ENCODE measurements around the gene PHF1. TPM values are rescaled to one million over a fixed set of nuclear protein-coding genes. Genes with fewer than 3 reads are reported as not detected.

PHF1 gene
- total RNA-seq, 4 donors from 2014 or later: 75.3 to 109 (median 88.5) TPM

GRCh38 chr6:33446356-33446755 lies 35.5 kb downstream of the PHF1 start:
- no peaks in the 10 kb centered on the region for H3K27me3 ChIP-seq
- no peak overlapping the region for H3K27ac ChIP-seq
- intact Hi-C loops (cut with DNase I): no loop called here
- DNase-seq: no peak
- no peak for TF ChIP-seq POLR2A (IDR thresholded peaks at IDR 0.05)
- no peak for TF ChIP-seq CTCF (IDR thresholded peaks at IDR 0.05)
- no peaks in the 10 kb centered on the region for H3K9me3 ChIP-seq
- peaks cover 4 to 5% of the 10 kb centered on the region in 2 donors for H3K36me3 ChIP-seq
- no peaks in the 10 kb centered on the region for H3K4me1 ChIP-seq
- 91 to 94% methylated on average over 10 of the region's 10 CpGs for WGBS, 2 donors
- no peak overlapping the region for H3K4me3 ChIP-seq (replicated peaks in 1 of 3)

- Histone ChIP-seq H3K27ac (no peak overlapping the region), H3K36me3 (no peaks in the 10 kb centered on the region), H3K9me3 (no peaks in the 10 kb centered on the region), H3K4me1 (peaks cover 0 to 15% of the 10 kb centered on the region in 2 donors), H3K4me3 (replicated peaks in 1 of 3) (no peak overlapping the region), H3K27me3 (no peaks in the 10 kb centered on the region)
- no peak for DNase-seq
- TF ChIP-seq POLR2A (IDR thresholded peaks at IDR 0.05) (no peak), CTCF (IDR thresholded peaks at IDR 0.05) (no peak)
- intact Hi-C loops (cut with DNase I): no loop called here
- WGBS, 2 donors: 72 to 79% methylated on average over 3 of the region's 3 CpGs
These were observed 39.6 kb downstream of the PHF1 start for GRCh38 chr6:33450434-33450833.

GRCh38 chr6:33451606-33452005 lies 40.8 kb downstream of the PHF1 start:
- DNase-seq: no peak
- no peaks in the 10 kb centered on the region for H3K27me3 ChIP-seq
- H3K27ac ChIP-seq: no peak overlapping the region
- H3K4me1 ChIP-seq: peaks cover 0 to 15% of the 10 kb centered on the region in 2 donors
- H3K36me3 ChIP-seq: peaks cover 0 to 8% of the 10 kb centered on the region in 2 donors
- H3K9me3 ChIP-seq: no peaks in the 10 kb centered on the region
- no peak overlapping the region for H3K4me3 ChIP-seq (replicated peaks in 1 of 3)
- WGBS, 2 donors: 88 to 95% methylated on average over 14 to 15 of the region's 15 CpGs
- TF ChIP-seq POLR2A (IDR thresholded peaks at IDR 0.05) (no peak), CTCF (IDR thresholded peaks at IDR 0.05) (no peak)
- intact Hi-C loops (cut with DNase I): no loop called here

GRCh38 chr6:33452496-33452895 lies 41.7 kb downstream of the PHF1 start:
- Histone ChIP-seq H3K9me3 (no peaks in the 10 kb centered on the region), H3K36me3 (peaks cover 0 to 8% of the 10 kb centered on the region in 2 donors)

More at GRCh38 chr6:33452496-33452895, 41.7 kb downstream of the PHF1 start:
- no peak for DNase-seq
- Histone ChIP-seq H3K4me3 (replicated peaks in 1 of 3) (no peak overlapping the region), H3K4me1 (peaks cover 0 to 15% of the 10 kb centered on the region in 2 donors), H3K27me3 (no peaks in the 10 kb centered on the region), H3K27ac (no peak overlapping the region)
- WGBS, 2 donors: 82 to 95% methylated on average over 2 to 4 of the region's 4 CpGs
- intact Hi-C loops (cut with DNase I): no loop called here
- TF ChIP-seq POLR2A (IDR thresholded peaks at IDR 0.05) (no peak), CTCF (IDR thresholded peaks at IDR 0.05) (no peak)
